Thoracic aorta (tissue), 2 donors: Measurements from ENCODE around the gene EPOP. TPM values are rescaled to one million over a fixed set of nuclear protein-coding genes. Genes with fewer than 3 reads are reported as not detected.

Experiments used
- ATAC-seq: fragments of 150-250 bp; one replicate; pipeline ENCODE4 v1.8.0; 2017; ENCODE audit warnings: low read depth; ENCODE audit not compliant: insufficient number of reproducible peaks, low FRiP score
- DNase-seq: peaks from one replicate; pipeline ENCODE4 v3.0.0-alpha.2; 2020; ENCODE audit warnings: low spot score
- H3K27ac ChIP-seq, 2 donors: fragments of 200-600 bp; sonication (generic); 1 replicate in 1 of 2; 2 replicates in 1 of 2; pipeline ENCODE4 v1.5.1; 2016; ENCODE audit warnings: mild to moderate bottlenecking in 2 of 2, moderate library complexity in 2 of 2
- H3K27me3 ChIP-seq: fragments of 200-600 bp; sonication (generic); replicated peaks from 2 replicates; pipeline ENCODE4 v1.6.0; 2016; ENCODE audit warnings: mild to moderate bottlenecking; ENCODE audit not compliant: insufficient read depth
- H3K36me3 ChIP-seq: fragments of 200-600 bp; sonication (generic); one replicate; pipeline ENCODE4 v1.5.1; 2016
- H3K4me1 ChIP-seq, 2 donors: fragments of 200-600 bp; sonication (generic); 1 replicate in 1 of 2; 2 replicates in 1 of 2; pipeline versions ENCODE4 v1.5.1 to v1.6.0; 2016; ENCODE audit warnings: low read depth in 2 of 2, mild to moderate bottlenecking in 1 of 2; ENCODE audit not compliant: control insufficient read depth in 1 of 2
- H3K4me3 ChIP-seq: fragments of 200-600 bp; sonication (generic); 2 replicates; pipeline ENCODE4 v1.5.1; 2016; ENCODE audit warnings: mild to moderate bottlenecking
- H3K9me3 ChIP-seq: fragments of 200-600 bp; sonication (generic); 2 replicates; pipeline ENCODE4 v1.5.1; 2016
- CTCF ChIP-seq: fragments of 200-600 bp; sonication (generic); IDR thresholded peaks from one replicate; pipeline ENCODE4 v1.5.1; 2019; ENCODE audit warnings: antibody characterized with exemption
- total RNA-seq, 2 donors: library from RNA; depleted of rRNA; stranded (reverse); fragments of >200 nt; gene quantifications; one replicate each; pipeline versions ENCODE4 v1.1.0 to v1.2.3, GENCODE V29; 2016

Gene EPOP
- 1 to 10 TPM in 1 of 2 donors, under 1 TPM in 1; 0.54 to 3.3 TPM for total RNA-seq

- Histone ChIP-seq H3K4me1 (peaks cover 10 to 19% of the 10 kb centered on the region in 2 donors), H3K4me3 (peak within 1 kb of the TSS; percentile 82), H3K27me3 (peaks cover 8% of the 10 kb centered on the region), H3K9me3 (no peaks in the 10 kb centered on the region), H3K36me3 (no peaks in the 10 kb centered on the region), H3K27ac (no peak within 1 kb of the TSS)
- ATAC-seq: no peak
- TF ChIP-seq CTCF: no peak
- peak; percentile 65 for DNase-seq
These were observed at the start of gene EPOP for GRCh38 chr17:38674749-38675615. Gene EPOP, minus strand, starts transcription at chr17:38674957. Its CDS starts 462 bp downstream, at chr17:38674495.

- no peak overlapping the region for H3K4me3 ChIP-seq
- H3K27me3 ChIP-seq: no peaks in the 10 kb centered on the region
- no peak for DNase-seq
- H3K9me3 ChIP-seq: no peaks in the 10 kb centered on the region
- no peak for ATAC-seq
- TF ChIP-seq CTCF: no peak
- no peak overlapping the region for H3K27ac ChIP-seq
- H3K4me1 ChIP-seq: peaks cover 2 to 4% of the 10 kb centered on the region in 2 donors
- peaks cover 57% of the 10 kb centered on the region for H3K36me3 ChIP-seq
These were observed 47.0 kb upstream of the EPOP start for GRCh38 chr17:38721802-38722201.

- no peaks in the 10 kb centered on the region for H3K27me3 ChIP-seq
- ATAC-seq: no peak
- no peak for DNase-seq
- no peak for TF ChIP-seq CTCF
- no peak overlapping the region for H3K27ac ChIP-seq
- peaks cover 66% of the 10 kb centered on the region for H3K36me3 ChIP-seq
- peaks cover 2 to 4% of the 10 kb centered on the region in 2 donors for H3K4me1 ChIP-seq
- H3K4me3 ChIP-seq: no peak overlapping the region
- H3K9me3 ChIP-seq: no peaks in the 10 kb centered on the region
These were observed 46.2 kb upstream of the EPOP start for GRCh38 chr17:38720941-38721340.

- no peak overlapping the region for H3K27ac ChIP-seq
- peaks cover 69% of the 10 kb centered on the region for H3K36me3 ChIP-seq
- ATAC-seq: no peak
These were observed 45.3 kb upstream of the EPOP start for GRCh38 chr17:38719943-38720641.

More at GRCh38 chr17:38719943-38720641, 45.3 kb upstream of the EPOP start:
- Histone ChIP-seq H3K9me3 (no peaks in the 10 kb centered on the region), H3K27me3 (no peaks in the 10 kb centered on the region), H3K4me3 (no peak overlapping the region), H3K4me1 (peaks cover 2 to 4% of the 10 kb centered on the region in 2 donors)
- no peak for TF ChIP-seq CTCF
- DNase-seq: no peak
